ENCODE measurements around the gene CAMTA1. TPM values are rescaled to one million over a fixed set of nuclear protein-coding genes. Genes with fewer than 3 reads are reported as not detected.

Gene CAMTA1
- total RNA-seq, 1 donor from 2014 or later = 34.4 TPM

DNA sequence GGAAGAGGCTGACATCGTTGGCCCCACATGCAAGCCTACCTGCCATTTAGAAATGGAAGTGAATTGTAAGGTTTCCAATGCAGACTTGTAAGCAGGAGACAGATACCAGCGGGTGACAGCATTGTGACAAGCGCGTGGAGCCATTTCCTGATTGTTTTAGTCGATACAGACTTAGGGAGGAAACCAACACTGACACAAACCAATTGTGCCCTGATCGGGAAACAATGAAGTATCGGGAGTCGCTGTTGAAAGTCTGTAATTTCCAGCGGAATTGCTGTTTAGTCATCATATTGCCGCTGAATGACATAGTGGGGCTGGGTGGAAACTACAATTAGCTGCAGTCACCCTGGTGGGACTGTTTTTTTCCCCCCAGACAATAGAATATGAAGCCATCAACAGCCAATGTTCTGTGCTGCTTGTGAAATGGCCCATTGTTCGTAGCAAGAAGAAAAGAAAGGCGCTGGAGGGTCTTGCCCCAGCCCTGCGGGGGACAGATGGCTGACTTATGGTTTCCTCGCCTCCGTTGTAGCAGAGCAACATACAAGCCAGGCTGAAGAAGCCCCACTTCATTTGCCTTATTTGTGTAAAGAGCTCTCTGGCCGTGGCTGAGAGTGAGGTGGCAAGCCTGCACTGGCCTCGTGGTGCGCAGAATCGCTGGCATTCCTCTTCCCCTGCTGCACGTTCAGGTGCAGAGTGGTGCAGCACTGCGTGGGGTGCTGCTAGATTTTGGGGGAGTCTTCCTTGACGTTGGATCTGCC, 462.7 kb downstream of the CAMTA1 start:
- no peak for ATAC-seq

DNA sequence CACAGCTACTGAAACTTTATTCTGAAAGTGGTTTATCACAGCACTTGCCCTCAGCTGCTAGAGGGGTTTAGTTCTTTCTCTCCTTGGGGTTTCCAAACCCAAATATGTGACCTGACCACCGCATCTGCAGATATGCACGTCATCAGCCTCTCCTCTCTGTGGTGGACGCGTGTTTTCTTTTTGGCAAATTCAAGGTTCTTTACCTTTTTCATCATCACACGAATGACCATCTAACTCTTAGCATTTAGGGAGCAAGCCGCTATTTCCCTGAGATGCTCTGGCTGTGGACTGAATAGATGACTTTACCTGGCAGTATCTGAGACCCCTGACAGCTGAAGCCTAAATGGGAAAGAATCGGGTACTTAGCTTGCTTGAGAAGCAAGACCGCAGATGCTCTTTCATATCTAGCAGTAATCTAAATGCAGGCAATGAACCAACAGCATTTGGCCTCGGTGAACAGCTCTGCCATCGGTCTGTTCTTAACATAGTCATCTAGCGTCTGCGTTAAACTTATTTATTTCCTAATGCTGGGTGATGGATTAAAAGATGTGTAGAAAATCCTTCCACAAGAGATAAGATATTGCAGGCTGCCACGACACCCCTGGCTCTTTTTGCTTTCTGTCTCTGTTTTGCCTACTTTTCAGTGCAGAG, 463.4 kb downstream of the CAMTA1 start:
- no peak for ATAC-seq

DNA sequence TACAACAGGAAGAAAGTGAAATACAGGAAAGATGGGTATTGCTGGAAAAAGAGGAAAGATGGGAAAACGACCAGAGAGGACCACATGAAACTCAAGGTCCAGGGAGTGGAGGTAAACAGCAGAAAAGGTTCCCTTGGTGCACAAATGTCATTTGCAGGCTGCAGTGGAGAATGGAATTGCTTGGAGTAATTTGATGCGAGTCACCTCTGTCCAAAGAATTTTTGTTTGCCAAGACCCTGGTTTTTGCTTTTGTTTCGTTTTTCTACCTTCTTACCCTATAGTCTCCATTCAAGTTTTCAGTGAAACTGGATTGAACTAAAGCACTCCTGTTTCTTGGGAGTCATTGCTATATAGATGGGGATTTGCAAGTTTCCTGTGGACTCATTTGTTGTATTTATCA, 464.3 kb downstream of the CAMTA1 start:
- ATAC-seq = no peak

DNA sequence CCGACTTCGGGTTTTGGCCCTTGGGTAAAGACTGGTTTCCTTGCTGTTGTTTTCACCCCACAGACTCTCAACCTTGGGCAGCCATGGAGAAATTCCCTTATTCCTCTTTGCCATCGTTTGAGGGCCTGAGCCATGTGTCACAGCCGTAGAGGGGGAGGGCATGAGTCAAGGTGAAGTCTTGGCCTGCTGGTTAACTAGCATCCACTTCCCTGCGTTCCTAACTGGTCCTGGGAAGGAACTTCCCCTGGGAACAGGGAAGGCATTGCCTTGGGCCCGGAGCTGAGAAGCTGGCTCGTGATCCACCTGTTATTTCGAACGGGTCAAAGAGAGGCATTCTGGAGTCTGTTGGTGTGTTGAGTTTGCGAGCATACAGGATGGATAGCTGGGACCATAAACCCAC, 464.9 kb downstream of the CAMTA1 start:
- no peak for ATAC-seq

DNA sequence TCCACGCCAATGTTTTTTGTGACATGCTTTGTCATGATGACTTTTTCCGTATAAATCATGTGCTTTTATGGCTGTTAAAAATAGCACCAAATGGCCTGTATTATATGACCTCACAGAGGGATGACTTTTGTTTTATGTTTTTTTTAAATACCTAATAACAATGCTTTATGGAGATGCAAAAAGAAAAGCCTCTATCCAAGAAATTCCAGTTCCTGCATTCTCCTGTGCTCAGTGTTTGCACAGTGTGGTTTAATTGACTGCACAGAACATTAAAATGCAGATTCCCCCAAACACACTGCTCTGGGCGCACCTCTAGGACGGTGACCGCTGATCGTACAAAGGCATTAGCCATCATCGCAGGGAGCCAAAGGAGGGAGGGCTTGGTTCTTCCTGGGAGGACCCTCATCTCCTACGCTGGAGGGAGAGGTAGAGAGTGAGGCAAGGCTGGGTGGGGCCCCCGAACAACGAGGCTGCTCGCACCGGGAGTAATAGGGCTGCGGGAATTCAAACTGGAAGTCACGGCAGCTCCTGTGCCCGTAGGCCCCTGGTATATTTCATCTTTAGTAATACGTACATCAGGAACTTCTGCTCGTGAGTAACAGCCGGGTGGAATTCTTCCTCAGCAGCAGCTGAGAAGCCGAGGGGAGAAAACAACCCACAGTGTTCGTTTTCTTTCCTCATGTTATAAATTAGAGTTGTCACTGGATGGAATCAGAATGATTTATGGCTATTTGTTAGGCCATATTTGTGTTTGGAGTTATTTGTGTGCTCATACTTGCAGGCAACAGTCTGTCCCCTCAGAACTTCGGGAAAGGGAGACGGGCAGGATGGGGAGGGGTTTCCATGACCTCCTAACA, 465.6 kb downstream of the CAMTA1 start:
- ATAC-seq = no peak

DNA sequence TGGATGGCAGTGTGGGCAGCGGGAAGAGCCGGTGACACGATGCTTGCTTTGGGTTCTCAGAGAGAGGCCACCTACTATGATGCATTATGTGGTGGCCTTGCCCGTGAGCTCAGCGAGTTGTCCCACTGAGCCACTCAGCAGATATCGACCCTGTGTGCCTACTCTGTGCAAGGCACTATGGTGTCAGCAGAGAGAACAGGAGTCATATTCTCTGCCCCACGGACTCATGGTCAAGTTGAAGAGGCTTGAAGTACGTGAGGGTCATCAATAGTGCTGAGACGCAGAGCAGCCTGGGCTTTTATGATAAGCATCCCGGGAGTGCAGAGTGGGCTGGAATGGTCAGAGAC, 466.2 kb downstream of the CAMTA1 start:
- ATAC-seq = no peak

DNA sequence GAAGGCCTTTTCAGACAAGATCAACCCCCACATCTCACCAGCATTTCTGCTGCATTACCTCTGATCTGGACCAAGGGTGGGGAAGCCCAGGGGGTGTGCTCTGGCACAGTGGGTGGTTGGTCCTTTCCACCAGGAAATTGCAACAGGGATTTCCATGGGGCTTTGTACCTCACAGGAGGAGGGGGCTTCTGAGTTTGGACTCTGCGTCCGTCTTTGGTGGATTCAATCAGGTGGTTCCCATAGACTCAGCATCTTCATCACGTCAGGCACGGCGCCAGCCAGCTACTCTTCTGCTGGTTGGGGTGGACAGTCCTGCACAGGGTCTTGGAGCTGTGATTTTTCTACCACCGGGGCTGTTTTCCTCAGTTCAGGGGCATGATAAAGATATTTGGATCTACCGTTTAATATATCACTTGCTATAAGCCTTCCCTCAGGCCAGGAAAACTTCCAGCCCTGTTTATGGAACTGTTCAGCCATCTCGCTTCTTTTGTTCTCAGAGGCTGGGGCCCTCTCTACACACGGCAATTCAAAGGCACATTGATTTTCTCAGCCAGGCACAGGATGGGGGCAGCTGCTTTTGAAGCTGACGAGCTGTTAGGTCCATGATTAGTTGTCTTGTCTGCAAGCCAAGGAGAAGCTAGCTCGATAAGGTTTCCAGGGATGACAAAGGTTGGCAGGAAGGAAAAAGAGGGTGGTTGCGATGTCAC, 467.3 kb downstream of the CAMTA1 start:
- no peak for ATAC-seq

DNA sequence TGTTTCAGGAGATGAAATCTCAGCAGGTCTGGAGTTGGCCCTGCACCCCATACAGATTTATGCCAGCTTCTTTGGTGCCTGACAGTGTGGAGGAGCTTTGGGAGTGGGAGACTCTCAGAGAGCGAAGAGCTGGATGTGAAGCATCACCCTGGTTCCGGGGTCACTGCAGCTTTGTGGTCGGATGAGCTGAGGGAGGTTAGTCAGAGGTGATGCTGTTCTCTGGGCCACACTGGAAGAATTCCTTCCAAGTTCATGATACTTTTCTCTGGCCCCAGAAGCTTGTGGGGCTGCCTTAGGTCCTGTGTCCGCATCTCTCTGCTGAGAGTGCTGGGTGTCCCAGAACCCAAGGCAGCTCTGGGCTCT, 467.8 kb downstream of the CAMTA1 start:
- no peak for ATAC-seq

DNA sequence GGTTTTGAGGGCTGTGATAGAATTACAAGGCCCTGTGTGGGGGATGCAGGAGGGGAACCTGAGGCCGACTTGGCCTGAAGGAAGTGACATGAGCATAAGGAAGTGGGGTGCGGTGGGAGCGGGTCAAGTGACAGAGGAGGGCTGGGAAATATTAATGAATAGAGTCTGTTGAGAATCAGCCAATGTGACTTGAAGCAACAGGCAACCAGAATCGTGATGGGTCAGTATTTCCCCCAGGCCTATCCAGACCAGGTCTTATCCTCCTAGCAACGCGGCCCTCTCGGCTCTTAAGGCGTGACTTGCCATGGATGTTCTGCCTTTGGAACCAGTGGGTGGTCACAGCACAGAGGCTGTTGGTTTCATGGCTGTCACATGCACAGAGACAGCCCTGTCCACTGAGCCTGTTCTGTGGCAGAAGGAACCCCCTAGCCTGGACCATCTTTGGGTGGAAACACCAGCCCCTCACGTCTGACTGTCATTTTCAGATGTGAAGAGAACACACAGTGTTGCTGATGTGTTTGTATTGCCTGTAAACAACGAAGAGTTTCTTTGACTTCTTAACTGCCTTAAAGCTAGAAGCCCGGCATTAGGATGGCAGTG, 468.8 kb downstream of the CAMTA1 start:
- no peak for ATAC-seq

DNA sequence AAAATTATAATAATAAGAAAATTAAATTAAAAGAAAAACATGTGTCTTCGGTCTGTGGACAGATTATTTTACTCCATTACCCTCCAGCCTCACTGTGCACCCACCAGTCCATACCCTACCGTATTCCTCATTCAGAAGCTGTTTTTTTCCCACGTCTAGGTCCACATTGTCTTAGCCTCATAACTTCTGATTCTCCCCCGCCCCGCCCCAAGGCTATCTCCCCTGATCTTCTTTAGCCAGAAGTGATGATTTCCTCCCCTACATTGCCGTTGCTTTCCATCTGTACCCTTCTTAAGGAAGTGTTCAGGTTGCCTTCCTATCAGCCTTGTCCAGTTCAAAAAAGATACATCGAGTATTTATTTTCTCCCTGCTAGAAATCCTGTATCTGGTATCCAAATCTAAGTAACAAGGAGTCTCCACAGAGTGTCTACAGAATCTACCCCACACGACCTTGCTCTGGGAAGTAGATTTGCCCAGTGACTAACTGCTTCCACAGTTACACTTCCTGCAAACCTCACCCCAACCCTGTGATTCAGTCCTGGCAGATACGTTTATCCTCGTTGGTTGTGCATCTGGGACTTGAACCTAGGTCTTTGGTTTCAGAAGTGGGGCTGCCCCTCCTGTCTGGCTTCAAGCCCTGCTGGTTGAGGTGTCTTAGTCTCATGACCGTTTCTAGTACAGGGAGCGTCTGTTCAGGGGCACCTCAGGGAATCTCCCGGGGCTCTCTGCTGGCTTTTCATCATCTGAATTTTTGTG, 470.2 kb downstream of the CAMTA1 start:
- ATAC-seq = peak; percentile 53

DNA sequence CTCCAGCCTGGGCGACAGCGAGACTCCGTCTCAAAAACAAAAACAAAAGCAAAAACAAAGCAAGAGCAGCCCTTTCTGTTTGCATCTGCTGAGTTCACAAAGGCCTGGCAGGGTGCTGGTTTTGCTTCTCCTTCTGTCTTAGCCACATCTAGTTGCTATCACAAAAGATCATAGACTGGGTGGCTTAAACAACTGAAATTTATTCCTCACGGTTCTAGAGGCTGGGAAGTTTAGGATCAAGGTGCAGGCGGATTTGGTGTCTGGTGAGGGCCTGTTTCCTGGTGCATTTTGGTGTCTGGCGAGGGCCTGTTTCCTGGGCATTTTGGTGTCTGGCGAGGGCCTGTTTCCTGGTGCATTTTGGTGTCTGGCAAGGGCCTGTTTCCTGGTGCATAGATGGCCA, 471.3 kb downstream of the CAMTA1 start:
- no peak for ATAC-seq

DNA sequence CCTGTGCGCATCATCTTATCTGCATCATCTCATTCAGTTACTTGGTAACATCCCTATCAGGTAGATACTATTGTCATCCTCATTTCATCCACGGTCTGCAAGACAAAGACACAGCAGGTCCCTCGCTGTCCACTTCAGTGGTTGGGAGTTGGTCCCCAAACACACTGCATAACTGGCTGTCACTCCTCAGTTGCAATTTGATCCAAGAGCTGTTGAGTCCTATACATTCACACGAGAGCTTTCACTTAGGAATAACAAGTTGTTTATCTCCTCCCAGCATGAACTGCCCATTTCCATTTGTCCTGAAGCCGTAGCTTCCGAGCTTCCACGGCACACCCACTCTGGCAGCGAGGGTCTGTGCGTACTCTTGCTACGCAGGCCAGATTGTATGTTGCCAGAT, 472.0 kb downstream of the CAMTA1 start:
- no peak for ATAC-seq

DNA sequence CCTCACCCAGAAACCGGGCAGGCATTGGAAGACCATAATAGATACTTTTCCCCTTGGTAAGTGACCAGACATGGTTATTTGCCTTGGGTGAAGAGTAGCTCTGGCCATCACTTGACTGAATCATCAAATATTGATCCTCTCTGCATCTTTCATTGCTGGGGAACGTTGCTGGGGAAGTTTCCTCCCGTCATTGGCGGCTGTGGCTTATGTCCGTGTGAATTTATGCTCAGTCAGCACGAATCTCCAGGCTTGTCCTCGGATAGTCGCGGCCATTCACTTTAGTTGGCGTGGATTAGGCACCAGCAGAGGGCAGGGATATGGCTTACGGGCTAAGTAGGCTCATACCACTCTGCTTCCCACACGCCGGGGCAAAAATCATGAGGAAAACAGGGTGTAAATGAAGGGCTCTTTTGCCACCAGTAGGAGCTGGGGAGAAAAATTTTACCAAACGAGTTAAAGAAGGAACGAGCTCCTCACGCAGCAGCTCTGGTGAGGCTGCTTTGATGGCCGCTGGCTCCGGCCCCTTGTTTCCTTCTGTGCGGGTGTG, 473.4 kb downstream of the CAMTA1 start:
- no peak for ATAC-seq

DNA sequence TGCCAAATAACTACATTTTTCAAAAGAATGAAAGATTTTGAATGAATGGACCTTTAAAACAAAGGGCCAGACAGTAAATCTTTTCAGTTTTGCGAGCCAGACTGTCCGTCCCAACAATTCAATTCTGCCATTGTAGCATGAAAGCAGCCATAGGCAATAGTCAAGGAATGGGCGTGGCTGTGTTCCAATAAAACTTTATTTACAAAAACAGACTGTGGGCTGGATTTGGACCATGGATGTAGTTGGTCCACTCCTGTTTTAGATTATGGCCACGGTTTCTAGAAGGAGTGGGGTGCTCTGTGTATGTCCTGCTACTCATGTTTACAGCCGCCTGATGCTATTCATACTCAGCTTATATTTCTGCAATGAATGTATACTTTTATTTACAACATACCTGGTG, 474.7 kb downstream of the CAMTA1 start:
- ATAC-seq = no peak

DNA sequence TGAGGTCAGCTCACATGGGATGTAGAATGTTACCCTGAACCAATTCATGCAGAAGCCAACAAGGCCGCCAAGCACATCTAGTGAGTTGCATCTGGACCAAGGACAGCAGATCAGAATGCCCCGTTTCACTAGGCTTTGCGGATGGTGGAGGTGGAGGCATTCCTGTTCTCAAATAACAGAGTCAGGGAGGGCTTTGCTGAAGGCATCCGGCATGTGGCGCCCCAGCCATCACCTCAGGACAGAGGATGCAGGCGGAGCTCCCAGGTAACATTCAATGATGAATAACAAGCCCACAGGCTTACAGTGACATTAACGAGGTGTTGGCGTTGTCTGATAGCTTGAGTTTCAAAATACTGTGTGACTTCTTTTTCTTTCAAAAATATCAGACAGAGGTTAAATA, 476.2 kb downstream of the CAMTA1 start:
- ATAC-seq = no peak

DNA sequence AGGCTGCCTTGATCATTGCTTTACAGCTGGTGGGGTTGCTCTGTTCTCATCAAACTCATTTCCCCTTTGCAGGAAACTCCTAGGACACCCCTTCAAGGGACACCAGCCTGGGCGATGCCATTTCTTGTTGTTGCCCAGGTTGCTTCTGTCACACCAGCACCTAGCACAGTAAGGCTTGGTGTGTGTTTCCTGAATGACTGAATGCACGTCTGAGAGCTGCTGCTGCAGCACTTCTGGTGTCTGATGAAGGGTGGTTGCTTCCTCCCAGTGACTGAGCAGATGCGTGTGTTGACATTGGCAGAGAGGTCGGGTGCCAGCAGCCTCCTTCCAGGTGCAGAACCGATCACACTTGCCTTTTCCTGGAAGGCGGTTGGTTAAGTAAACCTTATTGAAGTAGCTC, 477.4 kb downstream of the CAMTA1 start:
- ATAC-seq = peak; percentile 56

DNA sequence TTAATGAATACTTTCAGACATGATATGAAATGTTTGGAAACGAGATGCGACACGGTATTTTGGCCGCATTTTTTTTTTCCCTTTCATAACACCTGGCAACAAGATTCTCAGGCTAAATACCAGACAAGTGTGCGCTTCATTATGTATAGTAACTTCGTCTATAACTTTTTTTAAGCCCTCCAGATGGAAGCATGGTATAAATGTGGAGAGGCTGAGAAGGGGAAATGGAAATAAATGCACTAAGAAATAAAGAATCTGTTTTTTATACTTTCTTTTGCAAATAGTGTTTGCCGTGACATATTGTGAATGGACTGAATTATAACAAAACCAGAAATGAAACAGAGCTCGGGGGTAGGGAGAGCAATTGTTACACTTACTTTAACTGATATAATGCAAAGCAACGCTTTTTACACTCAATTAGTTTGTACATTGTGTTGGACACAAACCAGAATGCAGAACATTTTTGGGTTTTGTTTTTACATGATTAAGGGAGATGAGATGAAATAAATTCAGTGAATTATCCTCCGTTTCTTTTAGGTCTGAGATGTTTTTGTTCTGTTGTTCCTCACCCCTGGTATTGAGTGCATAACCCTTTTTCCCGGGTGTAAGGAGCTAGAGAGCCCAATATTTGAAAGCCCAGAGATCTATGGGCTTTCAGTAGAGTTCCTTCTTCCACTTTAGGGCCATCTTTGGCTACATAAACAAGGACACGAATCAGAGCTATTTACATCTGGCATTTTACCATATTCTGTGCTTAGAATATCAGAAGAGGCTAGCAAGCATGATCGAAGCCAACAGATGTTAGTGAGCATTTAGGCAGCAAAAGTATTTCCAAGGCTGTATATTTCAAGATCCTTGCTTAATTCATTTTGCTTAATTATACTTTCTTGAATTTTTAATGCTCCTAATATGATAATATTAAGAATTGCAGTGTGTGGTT, 478.0 kb downstream of the CAMTA1 start:
- ATAC-seq = no peak

DNA sequence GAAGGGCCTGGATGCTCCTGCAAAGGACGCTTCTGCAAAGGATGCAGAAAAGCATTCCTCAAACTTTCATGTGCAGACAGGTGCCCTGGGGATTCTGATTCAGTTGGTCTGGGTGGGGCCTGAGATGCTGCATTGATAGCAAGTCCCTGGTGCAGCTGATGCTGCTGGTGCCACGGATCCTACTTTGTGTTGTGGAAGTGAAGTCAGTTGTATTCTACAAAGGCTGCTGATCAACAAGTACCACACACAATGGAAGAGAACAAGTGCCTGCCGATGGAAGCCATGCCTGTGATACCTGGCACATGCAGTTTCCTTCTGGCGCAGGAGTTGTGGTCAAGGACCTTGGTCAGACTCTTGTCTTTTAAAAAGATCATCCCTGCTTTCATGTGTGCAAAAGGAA, 478.8 kb downstream of the CAMTA1 start:
- ATAC-seq = no peak

DNA sequence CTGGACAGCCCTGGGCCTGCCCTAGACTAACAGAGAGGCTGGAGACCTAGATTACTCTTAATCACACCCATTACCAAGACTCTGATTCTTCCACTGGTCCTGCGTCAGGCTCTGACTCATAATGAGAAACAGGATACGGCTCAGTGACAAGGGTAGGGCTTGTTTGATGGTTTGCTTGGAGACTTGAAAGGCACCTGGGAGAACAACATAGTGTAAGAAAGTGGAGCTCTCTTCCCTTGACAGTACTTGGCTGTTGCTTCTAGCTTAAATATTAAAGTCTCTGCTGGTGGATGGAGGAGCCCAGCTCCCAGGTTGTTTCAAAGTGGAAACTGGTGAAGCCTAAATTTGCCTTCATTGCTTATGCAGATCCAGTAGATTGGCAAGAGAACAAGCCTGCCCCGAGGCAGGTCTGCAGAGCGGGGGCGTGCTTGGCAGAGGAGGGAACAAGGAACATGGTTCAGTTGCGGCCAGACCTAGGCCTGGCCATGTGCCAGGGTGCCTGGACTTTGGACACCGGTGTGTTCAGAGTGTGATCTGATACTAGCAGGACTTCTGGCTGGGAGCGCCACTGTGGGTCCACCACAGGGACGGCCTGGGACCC, 480.6 kb downstream of the CAMTA1 start:
- peak; percentile 93 for ATAC-seq

DNA sequence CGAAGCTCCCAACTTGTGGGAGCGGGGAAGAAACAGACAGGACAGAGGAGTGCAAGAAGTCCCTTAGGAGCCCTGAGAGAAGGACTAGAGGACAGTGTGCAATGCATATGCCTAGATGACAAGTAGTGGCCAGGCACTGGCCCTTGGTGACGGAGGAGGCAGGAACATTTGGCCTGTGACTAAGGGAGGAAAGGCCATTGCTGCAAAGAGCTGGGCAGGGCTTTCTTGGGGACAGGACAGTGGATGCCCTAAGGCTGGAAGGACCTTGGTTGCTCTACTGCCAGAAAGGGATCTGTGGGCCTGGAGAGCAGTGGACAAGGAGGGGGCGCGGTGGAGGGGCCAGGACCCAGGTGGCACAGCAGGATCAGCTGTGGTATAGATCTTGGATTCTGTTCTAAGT, 481.3 kb downstream of the CAMTA1 start:
- no peak for ATAC-seq
